GM18870 (cell line): ENCODE data around the gene HTRA1.

ENCODE experiments used
- ATAC-seq: cut with Tn5 transposase; IDR thresholded peaks from one replicate; pipeline ENCODE4 v1.9.1; 2021; ENCODE audit warnings: moderate library complexity; ENCODE audit not compliant: unreplicated experiment

The HTRA1 gene

DNA sequence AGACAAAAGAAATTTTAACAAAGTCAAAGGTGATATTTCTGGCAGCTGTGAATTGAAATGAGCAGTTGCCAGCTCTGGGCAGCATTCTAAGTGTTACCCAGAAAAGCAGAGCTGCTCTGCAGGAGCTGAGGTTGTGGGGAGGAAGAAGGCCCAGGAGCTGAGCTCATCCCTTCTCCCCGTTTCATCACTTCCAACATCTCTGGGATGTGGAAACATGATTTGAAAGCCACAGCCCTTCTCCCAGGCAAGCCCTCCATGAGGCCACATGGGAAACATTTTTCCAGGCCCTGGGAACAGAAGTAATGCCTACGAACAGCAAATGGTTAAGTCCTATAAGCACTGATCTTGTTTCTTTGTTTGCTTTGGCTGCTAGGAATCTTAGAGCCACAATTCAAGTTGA, 88.3 kb downstream of the HTRA1 start:
- ATAC-seq: no peak

DNA sequence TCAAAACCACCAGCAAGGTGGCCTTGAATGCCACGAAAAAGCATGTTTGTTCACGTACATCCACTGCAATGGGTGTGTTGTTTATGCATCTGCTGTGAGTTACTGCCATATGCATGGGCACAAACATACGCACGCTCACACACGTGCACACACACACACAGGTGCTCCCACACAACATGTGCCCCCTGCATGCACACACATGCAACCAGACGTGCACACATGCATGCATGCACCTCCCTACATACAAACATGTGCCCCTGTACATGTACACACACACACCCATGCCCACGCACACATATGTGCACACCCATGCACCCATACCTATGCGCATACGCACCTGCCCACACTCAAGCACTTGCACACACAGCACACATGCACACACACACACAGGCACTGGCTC, 89.1 kb downstream of the HTRA1 start:
- ATAC-seq: no peak

DNA sequence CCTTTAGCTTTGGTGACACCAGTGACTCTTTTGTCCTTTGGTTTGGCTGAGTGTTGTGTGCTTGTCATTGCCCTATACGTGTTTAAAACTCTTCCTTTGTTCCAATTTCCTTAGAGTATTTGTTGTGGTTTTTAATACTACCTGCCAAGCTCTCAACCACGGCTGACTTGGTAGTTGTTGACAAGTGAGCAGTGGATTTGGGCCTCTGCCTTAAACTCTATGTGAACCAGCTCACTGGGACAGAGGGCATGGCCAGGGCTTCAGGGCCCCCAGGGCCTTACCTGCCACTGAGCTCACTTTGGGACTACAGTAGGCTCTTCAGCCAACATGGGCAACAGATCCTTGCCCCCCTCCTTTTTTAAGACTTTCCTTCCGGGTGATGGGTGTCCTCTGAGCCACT, 89.6 kb downstream of the HTRA1 start:
- ATAC-seq: no peak

DNA sequence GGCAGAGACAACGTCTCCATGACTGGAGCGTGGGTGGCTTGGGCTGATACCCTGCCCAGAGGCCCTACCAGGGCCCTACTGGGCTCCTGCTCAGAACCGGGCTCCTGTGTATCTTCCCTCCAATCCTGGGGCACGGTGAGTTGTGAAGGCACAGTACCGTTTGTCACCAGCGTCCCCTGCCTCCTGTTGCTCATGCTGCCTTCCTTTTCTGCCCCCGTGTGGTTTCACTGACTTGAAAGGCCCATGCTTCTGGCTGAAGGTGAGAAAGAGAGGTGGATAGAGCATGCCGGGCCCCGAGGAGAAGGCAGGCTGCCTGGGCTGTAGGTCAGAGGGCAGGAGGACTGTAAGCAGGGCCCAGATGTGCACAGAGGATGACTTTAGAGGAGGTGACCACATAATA, 90.1 kb downstream of the HTRA1 start:
- no peak for ATAC-seq

DNA sequence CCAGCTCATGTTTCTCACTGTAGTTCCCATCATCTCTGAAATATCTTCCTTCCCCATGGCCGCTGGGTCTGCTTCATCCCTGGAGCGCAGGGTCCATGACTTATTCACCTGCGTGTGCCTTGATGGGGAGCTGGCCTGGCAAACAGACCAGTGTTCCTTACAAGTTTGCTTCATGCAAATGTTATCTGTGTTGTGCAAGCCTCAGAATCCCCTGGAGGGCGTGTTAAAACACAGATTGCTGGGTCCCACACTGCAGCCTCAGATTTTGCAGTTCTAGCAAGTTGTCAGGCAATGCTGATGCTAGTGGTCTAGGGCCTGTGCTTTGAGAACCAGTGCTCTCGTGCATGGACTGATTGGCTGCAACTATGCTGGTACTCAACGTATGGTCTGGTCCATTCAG, 92.0 kb downstream of the HTRA1 start:
- ATAC-seq: no peak

DNA sequence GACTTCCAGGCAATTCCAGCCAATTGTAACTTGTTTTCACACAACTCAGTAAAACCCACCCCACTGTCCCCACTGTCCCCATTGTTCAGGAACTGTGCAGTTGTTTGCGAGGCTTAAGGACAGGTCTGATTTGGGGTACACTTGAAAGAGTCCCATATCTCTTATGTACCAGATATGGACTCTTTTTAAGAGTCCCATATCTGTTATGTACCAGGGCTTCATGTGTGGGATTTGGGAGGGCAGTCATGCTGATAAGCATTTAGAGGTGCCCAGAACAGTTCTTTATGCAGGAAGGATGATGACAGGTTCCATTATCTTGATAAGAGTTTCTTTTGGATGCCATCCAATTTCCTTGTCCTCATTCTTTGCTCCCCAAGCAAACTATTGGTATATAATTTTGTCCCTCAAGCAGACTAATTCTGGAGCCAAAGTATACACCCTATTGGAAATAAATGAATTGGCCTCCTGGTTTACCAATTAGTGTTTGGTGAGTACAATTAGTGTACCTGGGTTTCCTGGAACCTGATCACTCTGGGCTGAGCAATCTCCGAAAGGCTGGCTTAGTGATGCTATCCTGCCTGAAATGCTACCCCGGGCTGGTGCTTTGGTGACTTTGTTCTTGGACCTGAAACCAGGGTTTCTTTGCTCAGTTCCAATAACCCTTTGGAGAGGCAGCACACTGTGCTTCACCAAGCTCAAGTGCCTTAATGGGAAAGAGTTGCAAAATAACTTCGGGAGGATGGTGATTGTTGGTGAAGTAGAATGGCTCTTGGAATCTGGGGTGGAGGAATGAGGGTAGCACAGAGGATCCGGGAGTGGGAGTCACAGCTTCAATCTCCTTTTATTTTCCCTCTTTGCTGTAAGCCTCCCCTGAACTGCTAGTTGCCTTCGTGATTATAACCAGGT, 93.0 kb downstream of the HTRA1 start:
- no peak for ATAC-seq

DNA sequence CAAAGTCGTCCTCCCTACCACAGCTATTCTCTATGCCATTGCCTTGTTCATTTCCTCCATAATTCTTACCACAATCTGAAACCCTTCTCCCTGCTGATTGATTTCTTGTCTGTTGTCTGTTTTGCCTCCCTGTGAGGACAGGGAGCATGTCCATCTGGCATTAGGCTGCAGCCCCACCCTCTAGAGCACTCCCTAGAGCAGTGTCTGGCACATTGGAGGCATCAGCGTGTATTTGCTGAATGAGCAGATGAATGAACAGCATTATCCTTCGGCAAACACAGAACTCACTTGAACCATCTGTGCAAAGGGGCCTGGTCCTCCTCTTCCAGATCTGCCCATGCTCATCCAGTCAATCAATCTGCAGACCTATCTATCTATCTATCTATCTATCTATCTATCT, 94.1 kb downstream of the HTRA1 start:
- ATAC-seq: no peak

DNA sequence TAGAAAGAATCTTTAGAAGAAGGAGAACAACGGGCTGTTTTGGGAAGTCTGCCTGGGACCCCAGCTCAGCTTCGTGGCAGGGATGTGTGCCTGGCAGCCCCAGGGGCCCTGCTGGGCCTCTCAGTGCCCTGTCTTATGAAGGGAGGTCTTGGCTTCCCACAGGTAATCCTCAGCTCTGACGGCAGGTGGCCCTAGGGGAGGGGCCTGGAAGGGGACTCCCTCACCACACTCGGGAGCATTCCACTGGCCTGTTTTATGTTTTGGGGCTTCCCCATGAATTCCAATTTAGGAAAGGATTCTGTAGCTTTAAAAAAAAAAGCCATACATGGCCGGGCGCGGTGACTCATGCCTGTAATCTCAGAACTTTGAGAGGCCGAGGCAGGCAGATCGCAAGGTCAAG, 96.2 kb downstream of the HTRA1 start:
- ATAC-seq: no peak

DNA sequence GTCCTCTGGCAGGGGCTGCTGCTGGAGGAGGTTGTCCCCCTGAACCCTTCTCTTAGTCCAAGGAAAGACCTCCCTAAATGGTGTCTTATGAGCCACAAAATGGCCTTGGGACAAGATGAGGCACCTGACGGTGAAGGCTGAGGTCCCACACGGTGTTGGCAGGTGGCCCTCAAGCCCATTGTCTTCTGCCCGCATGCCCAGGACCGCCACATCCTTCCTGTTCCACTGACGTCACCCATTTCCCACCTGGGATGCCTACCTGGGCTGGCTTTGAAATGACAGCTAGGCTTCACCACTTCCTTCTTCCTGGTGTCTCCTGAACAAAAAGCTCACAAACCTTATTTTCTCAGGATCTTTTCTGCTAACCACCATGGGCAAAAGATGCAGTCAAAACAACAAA, 97.1 kb downstream of the HTRA1 start:
- no peak for ATAC-seq

- no peak for ATAC-seq
These were observed 97.9 kb downstream of the HTRA1 start for GRCh38 chr10:122559228-122559627.

GRCh38 chr10:122560279-122560804, 99.0 kb downstream of the HTRA1 start, which contains the start of gene DMBT1:
Gene DMBT1, plus strand, starts transcription at chr10:122560754. Its CDS starts 17 bp downstream, at chr10:122560771.
- no peak for ATAC-seq

GRCh38 chr10:122561212-122561611, 99.9 kb downstream of the HTRA1 start:
- no peak for ATAC-seq

- ATAC-seq: no peak
These were observed 100.4 kb downstream of the HTRA1 start for GRCh38 chr10:122561792-122562191.
